Measurements from ENCODE around the gene KIF18A. TPM values are rescaled to one million over a fixed set of nuclear protein-coding genes. Genes with fewer than 3 reads are reported as not detected.

The KIF18A gene
- polyA plus RNA-seq, 1 donor from 2014 or later, result 0.83 TPM

DNA sequence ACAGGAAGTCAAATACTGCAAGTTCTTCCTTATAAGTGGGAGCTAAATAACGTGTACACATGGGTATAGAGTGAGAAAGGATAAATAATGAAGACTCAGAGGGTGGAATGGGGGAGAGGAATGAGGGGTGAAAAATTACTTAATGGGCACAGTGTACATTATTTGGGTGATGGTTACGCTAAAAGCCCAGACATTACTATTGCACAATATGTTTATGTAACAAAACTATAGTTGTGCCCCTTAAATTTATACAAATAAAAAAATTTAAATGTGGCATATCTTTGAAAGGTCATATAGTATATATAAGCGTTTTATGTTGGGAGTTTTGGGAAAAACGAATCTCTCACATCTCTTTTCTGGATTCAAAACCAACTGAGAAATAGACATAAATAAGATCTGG, 96.1 kb downstream of the KIF18A start:
- H3K4me3 ChIP-seq (ENCODE audit: low read length), result no peak overlapping the region
- H4K20me1 ChIP-seq (ENCODE audit: insufficient read depth), result no peaks in the 10 kb centered on the region
- H3K36me3 ChIP-seq (ENCODE audit: insufficient read depth, low read length), result no peaks in the 10 kb centered on the region
- H3K9me3 ChIP-seq (ENCODE audit: low read length), result no peaks in the 10 kb centered on the region
- no peaks in the 10 kb centered on the region for H3K27me3 ChIP-seq (ENCODE audit: insufficient read depth, low read depth, low read length)
- H2AFZ ChIP-seq (ENCODE audit: low read depth, low read length), result no peak overlapping the region
- H3F3A ChIP-seq (ENCODE audit: insufficient read depth, low read length, poor library complexity, severe bottlenecking), result no peaks in the 10 kb centered on the region
- H3K9me2 ChIP-seq (ENCODE audit: insufficient read depth, low read length), result no peaks in the 10 kb centered on the region
- no peak overlapping the region for H3K27ac ChIP-seq (ENCODE audit: low read length)
- H3K9ac ChIP-seq (ENCODE audit: low read length), result no peak overlapping the region
- no peak overlapping the region for H3K4me2 ChIP-seq (ENCODE audit: low read length)
- no peaks in the 10 kb centered on the region for H3K79me2 ChIP-seq (replicated peaks; ENCODE audit: insufficient read depth, low read length)
- TF ChIP-seq EP300 (conservative IDR thresholded peaks at IDR 0.05; ENCODE audit: poor library complexity, severe bottlenecking), result no peak
- TF ChIP-seq, protein P1, sequence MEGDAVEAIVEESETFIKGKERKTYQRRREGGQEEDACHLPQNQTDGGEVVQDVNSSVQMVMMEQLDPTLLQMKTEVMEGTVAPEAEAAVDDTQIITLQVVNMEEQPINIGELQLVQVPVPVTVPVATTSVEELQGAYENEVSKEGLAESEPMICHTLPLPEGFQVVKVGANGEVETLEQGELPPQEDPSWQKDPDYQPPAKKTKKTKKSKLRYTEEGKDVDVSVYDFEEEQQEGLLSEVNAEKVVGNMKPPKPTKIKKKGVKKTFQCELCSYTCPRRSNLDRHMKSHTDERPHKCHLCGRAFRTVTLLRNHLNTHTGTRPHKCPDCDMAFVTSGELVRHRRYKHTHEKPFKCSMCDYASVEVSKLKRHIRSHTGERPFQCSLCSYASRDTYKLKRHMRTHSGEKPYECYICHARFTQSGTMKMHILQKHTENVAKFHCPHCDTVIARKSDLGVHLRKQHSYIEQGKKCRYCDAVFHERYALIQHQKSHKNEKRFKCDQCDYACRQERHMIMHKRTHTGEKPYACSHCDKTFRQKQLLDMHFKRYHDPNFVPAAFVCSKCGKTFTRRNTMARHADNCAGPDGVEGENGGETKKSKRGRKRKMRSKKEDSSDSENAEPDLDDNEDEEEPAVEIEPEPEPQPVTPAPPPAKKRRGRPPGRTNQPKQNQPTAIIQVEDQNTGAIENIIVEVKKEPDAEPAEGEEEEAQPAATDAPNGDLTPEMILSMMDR (IDR thresholded peaks at IDR 0.05; ENCODE audit: poor library complexity, severe bottlenecking), result no peak

DNA sequence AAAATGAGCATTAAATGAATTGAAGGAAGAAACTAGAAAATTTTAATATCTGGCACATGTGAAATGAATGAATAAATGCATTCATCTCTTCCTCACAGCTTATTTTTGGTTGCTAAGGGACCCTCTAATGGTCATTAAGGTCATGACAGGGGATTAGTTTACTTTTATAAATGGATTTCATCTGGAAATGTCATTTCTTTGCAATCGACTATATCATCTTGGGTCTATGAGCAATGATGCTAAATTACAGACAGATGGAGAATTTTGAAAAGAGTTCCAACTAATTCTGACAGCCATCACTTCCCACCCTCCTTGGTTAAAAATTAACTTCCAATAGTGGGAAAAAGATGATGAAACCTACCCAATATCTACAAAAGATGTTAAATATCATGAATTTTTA, 98.0 kb downstream of the KIF18A start:
- Histone ChIP-seq H3K9me2 (ENCODE audit: insufficient read depth, low read length) (no peaks in the 10 kb centered on the region), H2AFZ (ENCODE audit: low read depth, low read length) (no peak overlapping the region), H3K36me3 (ENCODE audit: insufficient read depth, low read length) (no peaks in the 10 kb centered on the region), H3K27me3 (ENCODE audit: insufficient read depth, low read depth, low read length) (no peaks in the 10 kb centered on the region), H3K9me3 (ENCODE audit: low read length) (no peaks in the 10 kb centered on the region), H4K20me1 (ENCODE audit: insufficient read depth) (no peaks in the 10 kb centered on the region), H3F3A (ENCODE audit: insufficient read depth, low read length, poor library complexity, severe bottlenecking) (no peaks in the 10 kb centered on the region), H3K27ac (ENCODE audit: low read length) (no peak overlapping the region), H3K4me3 (ENCODE audit: low read length) (no peak overlapping the region), H3K4me2 (ENCODE audit: low read length) (no peak overlapping the region), H3K9ac (ENCODE audit: low read length) (no peak overlapping the region), H3K79me2 (replicated peaks; ENCODE audit: insufficient read depth, low read length) (no peaks in the 10 kb centered on the region)
- TF ChIP-seq, protein P1 (IDR thresholded peaks at IDR 0.05; ENCODE audit: poor library complexity, severe bottlenecking), result no peak
- TF ChIP-seq EP300 (conservative IDR thresholded peaks at IDR 0.05; ENCODE audit: poor library complexity, severe bottlenecking), result no peak
- TF ChIP-seq MXI1 (conservative IDR thresholded peaks at IDR 0.05; ENCODE audit: poor library complexity, severe bottlenecking), result no peak
- no peak for TF ChIP-seq POLR2AphosphoS5 (IDR thresholded peaks at IDR 0.05)
- TF ChIP-seq SMC3 (conservative IDR thresholded peaks at IDR 0.05; ENCODE audit: poor library complexity), result no peak
- no peak for TF ChIP-seq EZH2 (IDR thresholded peaks at IDR 0.05; ENCODE audit: borderline replicate concordance, insufficient read depth, low read length, poor library complexity, severe bottlenecking)
- TF ChIP-seq RAD21 (conservative IDR thresholded peaks at IDR 0.05), result no peak
- no peak for TF ChIP-seq TAF1 (IDR thresholded peaks at IDR 0.05; ENCODE audit: low read depth)
- TF ChIP-seq, protein P2, sequence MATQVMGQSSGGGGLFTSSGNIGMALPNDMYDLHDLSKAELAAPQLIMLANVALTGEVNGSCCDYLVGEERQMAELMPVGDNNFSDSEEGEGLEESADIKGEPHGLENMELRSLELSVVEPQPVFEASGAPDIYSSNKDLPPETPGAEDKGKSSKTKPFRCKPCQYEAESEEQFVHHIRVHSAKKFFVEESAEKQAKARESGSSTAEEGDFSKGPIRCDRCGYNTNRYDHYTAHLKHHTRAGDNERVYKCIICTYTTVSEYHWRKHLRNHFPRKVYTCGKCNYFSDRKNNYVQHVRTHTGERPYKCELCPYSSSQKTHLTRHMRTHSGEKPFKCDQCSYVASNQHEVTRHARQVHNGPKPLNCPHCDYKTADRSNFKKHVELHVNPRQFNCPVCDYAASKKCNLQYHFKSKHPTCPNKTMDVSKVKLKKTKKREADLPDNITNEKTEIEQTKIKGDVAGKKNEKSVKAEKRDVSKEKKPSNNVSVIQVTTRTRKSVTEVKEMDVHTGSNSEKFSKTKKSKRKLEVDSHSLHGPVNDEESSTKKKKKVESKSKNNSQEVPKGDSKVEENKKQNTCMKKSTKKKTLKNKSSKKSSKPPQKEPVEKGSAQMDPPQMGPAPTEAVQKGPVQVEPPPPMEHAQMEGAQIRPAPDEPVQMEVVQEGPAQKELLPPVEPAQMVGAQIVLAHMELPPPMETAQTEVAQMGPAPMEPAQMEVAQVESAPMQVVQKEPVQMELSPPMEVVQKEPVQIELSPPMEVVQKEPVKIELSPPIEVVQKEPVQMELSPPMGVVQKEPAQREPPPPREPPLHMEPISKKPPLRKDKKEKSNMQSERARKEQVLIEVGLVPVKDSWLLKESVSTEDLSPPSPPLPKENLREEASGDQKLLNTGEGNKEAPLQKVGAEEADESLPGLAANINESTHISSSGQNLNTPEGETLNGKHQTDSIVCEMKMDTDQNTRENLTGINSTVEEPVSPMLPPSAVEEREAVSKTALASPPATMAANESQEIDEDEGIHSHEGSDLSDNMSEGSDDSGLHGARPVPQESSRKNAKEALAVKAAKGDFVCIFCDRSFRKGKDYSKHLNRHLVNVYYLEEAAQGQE (IDR thresholded peaks at IDR 0.05; ENCODE audit: borderline replicate concordance), result no peak
